Thymus (tissue), 11 donors: ENCODE data around the gene NGEF. TPM values are rescaled to one million over a fixed set of nuclear protein-coding genes. Genes with fewer than 3 reads are reported as not detected.

ENCODE experiments used
- DNase-seq, 9 donors: peaks; one replicate each; pipeline ENCODE4 v3.0.0-alpha.2; 2013; ENCODE audit warnings: low spot score in 9 of 9, low read depth in 6 of 9, missing footprints in 1 of 9
- H3K27ac ChIP-seq, 2 donors: one replicate each; pipeline ENCODE4 v1.5.1; 2013; ENCODE audit warnings: control low read depth in 1 of 2, low read depth in 1 of 2, low read length in 1 of 2, mild to moderate bottlenecking in 1 of 2, moderate library complexity in 1 of 2
- H3K27me3 ChIP-seq, 2 donors: one replicate each; pipeline ENCODE4 v1.5.1; 2013; ENCODE audit warnings: low read length in 1 of 2; ENCODE audit not compliant: control insufficient read depth in 2 of 2, insufficient read depth in 1 of 2
- H3K36me3 ChIP-seq, 2 donors: one replicate each; pipeline ENCODE4 v1.5.1; 2013; ENCODE audit warnings: low read length in 1 of 2, mild to moderate bottlenecking in 1 of 2, moderate library complexity in 1 of 2; ENCODE audit not compliant: control insufficient read depth in 2 of 2, insufficient read depth in 2 of 2
- H3K4me1 ChIP-seq, 2 donors: one replicate each; pipeline ENCODE4 v1.5.1; 2013; ENCODE audit warnings: low read length in 2 of 2; ENCODE audit not compliant: control insufficient read depth in 2 of 2, insufficient read depth in 2 of 2
- H3K4me3 ChIP-seq, 2 donors: one replicate each; pipeline ENCODE4 v1.5.1; 2013; ENCODE audit warnings: low read length in 2 of 2, control low read depth in 1 of 2, mild to moderate bottlenecking in 1 of 2
- H3K9me3 ChIP-seq, 2 donors: one replicate each; pipeline ENCODE4 v1.5.1; 2013; ENCODE audit warnings: low read length in 1 of 2, mild to moderate bottlenecking in 1 of 2; ENCODE audit not compliant: control insufficient read depth in 2 of 2, insufficient read depth in 1 of 2
- WGBS: extraction: QIAGEN DNeasy Blood & Tissue Kit; methylation state at CpG from one replicate; pipeline ENCODE4 v1.1.7; 2013; 5-methylcytosine and 5-hydroxymethylcytosine counted together
- polyA plus RNA-seq: library from polyadenylated mRNA; stranded (reverse); fragments of 200-250 nt; gene quantifications from one replicate; pipeline ENCODE4 v1.2.3, GENCODE V29; 2013
- total RNA-seq: library from RNA; stranded (reverse); fragments of 120-200 nt; gene quantifications from one replicate; pipeline ENCODE4 v1.2.4, GENCODE V29; 2013
- donor health status: healthy.

Gene NGEF
- total and polyA plus RNA-seq, 2 donors: 0.14 to 0.18 TPM

- H3K9me3 ChIP-seq: no peaks in the 10 kb centered on the region
- DNase-seq: no peak
- 95% methylated on average over 9 of the region's 9 CpGs for WGBS
- no peaks in the 10 kb centered on the region for H3K27me3 ChIP-seq
- H3K4me3 ChIP-seq: no peak overlapping the region
- no peaks in the 10 kb centered on the region for H3K4me1 ChIP-seq
- no peak overlapping the region for H3K27ac ChIP-seq
- no peaks in the 10 kb centered on the region for H3K36me3 ChIP-seq
Observed at GRCh38 chr2:233003658-233004555, 9.1 kb downstream of the NGEF start.

GRCh38 chr2:233002829-233003657, 10.0 kb downstream of the NGEF start:
- no peaks in the 10 kb centered on the region for H3K9me3 ChIP-seq
- no peaks in the 10 kb centered on the region for H3K4me1 ChIP-seq
- DNase-seq: no peak
- H3K27ac ChIP-seq: no peak overlapping the region
- WGBS: 91% methylated on average over 19 of the region's 19 CpGs
- no peaks in the 10 kb centered on the region for H3K36me3 ChIP-seq
- no peaks in the 10 kb centered on the region for H3K27me3 ChIP-seq
- H3K4me3 ChIP-seq: no peak overlapping the region

- no peak for DNase-seq
- WGBS: 96% methylated on average over 20 of the region's 20 CpGs
- H3K4me3 ChIP-seq: no peak overlapping the region
- H3K27ac ChIP-seq: no peak overlapping the region
- H3K9me3 ChIP-seq: no peaks in the 10 kb centered on the region
- no peaks in the 10 kb centered on the region for H3K27me3 ChIP-seq
- H3K4me1 ChIP-seq: no peaks in the 10 kb centered on the region
- no peaks in the 10 kb centered on the region for H3K36me3 ChIP-seq
Observed at GRCh38 chr2:233000886-233001750, 11.9 kb downstream of the NGEF start.

DNA sequence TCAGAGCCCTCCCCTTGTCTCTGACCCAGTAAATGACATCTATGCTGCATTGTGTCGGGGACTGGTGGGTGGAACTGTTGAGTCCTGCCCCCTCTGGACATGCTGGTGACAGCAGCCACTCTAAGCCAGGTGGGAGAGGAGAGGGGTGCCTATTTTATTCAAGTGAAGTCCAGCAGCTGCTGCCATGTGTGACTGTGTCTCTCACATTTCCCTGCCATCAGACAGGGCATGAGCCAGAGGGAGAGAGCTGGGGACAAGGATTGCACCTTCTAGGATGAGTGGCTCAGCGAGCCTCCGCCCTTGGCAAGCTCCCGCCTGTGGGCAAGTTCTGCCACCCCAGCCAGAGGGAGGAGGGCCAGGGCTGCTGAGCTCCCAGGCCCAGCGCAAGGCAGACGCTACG, 13.7 kb downstream of the NGEF start:
- no peaks in the 10 kb centered on the region for H3K36me3 ChIP-seq
- H3K4me1 ChIP-seq: no peaks in the 10 kb centered on the region
- 94% methylated on average over 7 of the region's 7 CpGs for WGBS

DNA sequence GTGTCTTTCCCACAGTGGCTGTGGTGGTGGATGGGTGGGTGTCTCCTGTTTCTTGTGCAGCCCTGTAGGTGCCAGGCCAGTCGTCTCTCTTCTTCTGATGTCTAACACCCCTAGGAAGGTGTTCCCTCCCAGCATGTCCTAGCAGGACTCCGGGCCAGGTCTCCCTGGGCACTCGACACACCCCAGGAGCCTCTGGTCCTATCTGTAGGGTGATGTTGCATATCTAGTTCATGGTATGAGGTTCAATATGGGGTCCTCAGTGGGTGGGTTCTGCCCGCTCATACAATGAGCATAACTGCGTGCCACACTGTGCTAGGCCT, 14.4 kb downstream of the NGEF start:
- 95% methylated on average over 5 of the region's 5 CpGs for WGBS

More for the DNA sequence above, 13.7 kb downstream of the NGEF start:
- DNase-seq: no peak
- Histone ChIP-seq H3K27ac (no peak overlapping the region), H3K9me3 (no peaks in the 10 kb centered on the region), H3K27me3 (no peaks in the 10 kb centered on the region), H3K4me3 (no peak overlapping the region)

DNA sequence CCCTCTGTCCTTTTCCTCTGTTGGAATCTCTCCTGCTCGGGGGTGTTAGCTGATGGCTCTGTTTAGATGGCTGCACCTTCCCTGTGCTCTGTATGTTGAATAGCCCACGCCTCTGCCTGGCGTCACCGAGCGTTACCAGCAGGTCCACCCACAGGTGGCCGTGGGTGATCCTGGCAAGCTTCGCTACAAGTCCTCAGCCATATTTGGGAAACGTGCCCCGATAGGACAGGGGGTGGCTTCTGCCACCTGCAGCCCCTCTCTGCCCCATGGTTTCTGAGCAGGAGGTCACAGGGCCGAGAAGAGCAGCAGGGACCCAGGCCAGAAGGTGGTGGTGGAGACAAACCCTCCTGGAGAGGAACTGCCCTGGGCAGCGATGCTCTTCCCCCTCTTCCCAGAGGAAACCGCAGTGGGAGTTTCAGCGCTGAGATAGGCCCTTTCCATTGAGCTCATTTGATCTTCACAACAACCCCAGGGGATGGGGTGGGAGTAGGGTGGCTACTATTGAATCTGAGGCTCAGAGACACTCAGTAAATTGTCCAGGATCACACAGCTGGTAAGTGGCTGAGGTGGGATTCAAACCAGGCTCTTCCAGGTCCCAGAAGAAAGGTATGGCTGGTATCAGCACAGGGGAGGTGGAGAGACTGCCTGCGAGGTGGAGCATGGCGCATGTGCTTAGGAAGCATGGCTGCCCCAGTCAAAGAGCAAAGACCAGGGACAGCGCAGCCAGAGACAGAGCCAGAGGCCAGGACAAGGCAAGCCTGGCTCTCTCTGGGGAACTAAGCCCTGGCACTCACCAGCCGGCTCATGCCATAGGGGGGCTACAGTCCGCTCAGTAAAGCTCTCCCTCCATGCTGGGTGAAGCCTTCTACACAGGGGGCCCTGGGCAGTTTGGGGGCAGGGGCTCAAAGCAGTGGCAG, 15.0 kb downstream of the NGEF start:
- no peak for DNase-seq
- H3K9me3 ChIP-seq: no peaks in the 10 kb centered on the region
- H3K27ac ChIP-seq: no peak overlapping the region
- H3K36me3 ChIP-seq: no peaks in the 10 kb centered on the region
- no peaks in the 10 kb centered on the region for H3K27me3 ChIP-seq
- no peaks in the 10 kb centered on the region for H3K4me1 ChIP-seq
- H3K4me3 ChIP-seq: no peak overlapping the region
- WGBS: 96% methylated on average over 18 of the region's 18 CpGs

More for the DNA sequence above, 14.4 kb downstream of the NGEF start:
- Histone ChIP-seq H3K36me3 (no peaks in the 10 kb centered on the region), H3K9me3 (no peaks in the 10 kb centered on the region), H3K27ac (no peak overlapping the region), H3K4me3 (no peak overlapping the region), H3K4me1 (no peaks in the 10 kb centered on the region), H3K27me3 (no peaks in the 10 kb centered on the region)
- no peak for DNase-seq

- no peak for DNase-seq
- H3K36me3 ChIP-seq: no peaks in the 10 kb centered on the region
- no peak overlapping the region for H3K4me3 ChIP-seq
- no peaks in the 10 kb centered on the region for H3K9me3 ChIP-seq
- H3K27me3 ChIP-seq: no peaks in the 10 kb centered on the region
- H3K4me1 ChIP-seq: no peaks in the 10 kb centered on the region
- 95% methylated on average over 5 of the region's 5 CpGs for WGBS
- H3K27ac ChIP-seq: no peak overlapping the region
Observed at GRCh38 chr2:232994446-232994845, 18.6 kb downstream of the NGEF start.

- no peak overlapping the region for H3K4me3 ChIP-seq
- H3K9me3 ChIP-seq: no peaks in the 10 kb centered on the region
- 94% methylated on average over 4 of the region's 4 CpGs for WGBS
- H3K36me3 ChIP-seq: no peaks in the 10 kb centered on the region
- no peaks in the 10 kb centered on the region for H3K4me1 ChIP-seq
- H3K27ac ChIP-seq: no peak overlapping the region
- no peak for DNase-seq
- no peaks in the 10 kb centered on the region for H3K27me3 ChIP-seq
Observed at GRCh38 chr2:232993231-232993821, 19.7 kb downstream of the NGEF start.
